H1 (cell line): ENCODE results near the gene DOCK9. TPM values are rescaled to one million over a fixed set of nuclear protein-coding genes. Genes with fewer than 3 reads are reported as not detected.

Experiments used
- CTCF ChIA-PET: fragments of 300-600 bp; sonication (Branson Sonifier 250); formaldehyde crosslinking; loops from one replicate; lab custom pipeline; 2021; ENCODE audit not compliant: partially characterized antibody; lab: Charles Lee
- POLR2A ChIA-PET: fragments of 300-600 bp; sonication (Branson Sonifier 250); formaldehyde crosslinking; loops from one replicate; lab custom pipeline; 2021; ENCODE audit warnings: inconsistent platforms; ENCODE audit not compliant: partially characterized antibody; lab: Charles Lee
- DNase-seq, 2 experiments: peaks; one replicate each; pipeline versions ENCODE4 v3.0.0 to v3.0.0-alpha.2; 2010 to 2022; ENCODE audit warnings: low spot score in 2 of 2, low read depth in 1 of 2, mixed read lengths in 1 of 2
- FAIRE-seq: peaks from 2 replicates; lab custom pipeline; 2011; peaks lifted over from hg19 to GRCh38; lab: Jason Lieb, UNC
- H2AFZ ChIP-seq: 2 replicates; pipeline ENCODE4 v1.8.1; 2012; ENCODE audit warnings: low read length, inconsistent platforms
- H2AK5ac ChIP-seq: 2 replicates; pipeline ENCODE4 v1.6.1; 2013; ENCODE audit warnings: low read depth, low read length
- H2BK120ac ChIP-seq: replicated peaks from 2 replicates; pipeline ENCODE3; 2013; ENCODE audit warnings: low read depth, low read length, inconsistent platforms
- H2BK12ac ChIP-seq: 2 replicates; pipeline ENCODE4 v1.6.1; 2013; ENCODE audit warnings: low read depth, low read length
- H2BK15ac ChIP-seq: 2 replicates; pipeline ENCODE4 v1.6.1; 2013; ENCODE audit warnings: low read length
- H2BK20ac ChIP-seq: 2 replicates; pipeline ENCODE4 v1.6.1; 2013; ENCODE audit warnings: low read length
- H2BK5ac ChIP-seq: 2 replicates; pipeline ENCODE4 v1.6.1; 2013; ENCODE audit warnings: low read depth, low read length
- H3K14ac ChIP-seq: 2 replicates; pipeline ENCODE4 v1.6.1; 2013; ENCODE audit warnings: inconsistent platforms; ENCODE audit not compliant: insufficient read length
- H3K18ac ChIP-seq: 2 replicates; pipeline ENCODE4 v1.6.1; 2013; ENCODE audit warnings: low read length; ENCODE audit errors: extremely low read depth
- H3K23ac ChIP-seq: 2 replicates; pipeline ENCODE4 v1.6.1; 2013; ENCODE audit warnings: inconsistent platforms; ENCODE audit not compliant: insufficient read length
- H3K23me2 ChIP-seq: 2 replicates; pipeline ENCODE4 v1.6.1; 2013; ENCODE audit warnings: low read depth, low read length
- H3K27ac ChIP-seq: 2 replicates; pipeline ENCODE4 v1.6.1; 2011; ENCODE audit warnings: low read depth, low read length, inconsistent platforms
- H3K27me3 ChIP-seq, 4 experiments: replicated peaks in 1 of 4; 1 replicate in 1 of 4; 2 replicates in 3 of 4; pipeline versions ENCODE4 v1.6.1 to v1.8.1; 2011 to 2013; ENCODE audit warnings: low read length in 3 of 4, mild to moderate bottlenecking in 3 of 4, inconsistent platforms in 2 of 4, mixed read lengths in 2 of 4, moderate library complexity in 1 of 4; ENCODE audit not compliant: control insufficient read depth in 3 of 4, insufficient read depth in 3 of 4; ENCODE audit errors: extremely low read depth in 1 of 4
- H3K36me3 ChIP-seq, 4 experiments: 2 replicates each; pipeline versions ENCODE4 v1.6.1 to v1.8.1; 2011 to 2013; ENCODE audit warnings: mild to moderate bottlenecking in 4 of 4, low read length in 3 of 4, moderate library complexity in 2 of 4, control low read depth in 1 of 4, inconsistent platforms in 1 of 4; ENCODE audit not compliant: insufficient read depth in 4 of 4, control insufficient read depth in 2 of 4
- H3K4ac ChIP-seq: replicated peaks from 2 replicates; pipeline ENCODE3; 2013; ENCODE audit warnings: low read length, low read depth, mixed read lengths, inconsistent platforms; ENCODE audit not compliant: insufficient read length
- H3K4me1 ChIP-seq, 4 experiments: replicated peaks in 1 of 4; 1 replicate in 1 of 4; 2 replicates in 3 of 4; pipeline versions ENCODE4 v1.6.1 to v1.8.1; 2011 to 2013; ENCODE audit warnings: low read length in 3 of 4, inconsistent platforms in 2 of 4, mixed read lengths in 1 of 4; ENCODE audit not compliant: insufficient read depth in 4 of 4, control insufficient read depth in 3 of 4
- H3K4me2 ChIP-seq, 2 experiments: 2 replicates each; pipeline versions ENCODE4 v1.6.1 to v1.8.1; 2011 to 2013; ENCODE audit warnings: low read depth in 2 of 2, low read length in 2 of 2, control low read depth in 1 of 2, inconsistent platforms in 1 of 2, mild to moderate bottlenecking in 1 of 2; ENCODE audit not compliant: insufficient read depth in 1 of 2
- H3K4me3 ChIP-seq, 4 experiments: fragments of 200-600, 300-600 bp in 1 of 4; sonication (generic), shearing (Covaris generic), sonication (Bioruptor Twin) in 1 of 4; 2 replicates each; pipeline versions ENCODE4 v1.5.1 to v1.8.1; 2011 to 2016; ENCODE audit warnings: low read length in 4 of 4, low read depth in 3 of 4, control low read depth in 2 of 4, inconsistent platforms in 2 of 4, mild to moderate bottlenecking in 2 of 4, mixed read lengths in 1 of 4, moderate library complexity in 1 of 4; ENCODE audit not compliant: insufficient read depth in 2 of 4; ENCODE audit errors: extremely low read depth in 1 of 4
- H3K56ac ChIP-seq: replicated peaks from 2 replicates; pipeline ENCODE3; 2013; ENCODE audit warnings: low read depth, mild to moderate bottlenecking, mixed read lengths, low read length, inconsistent platforms; ENCODE audit not compliant: insufficient read length
- H3K79me1 ChIP-seq: 2 replicates; pipeline ENCODE4 v1.6.1; 2013; ENCODE audit warnings: low read depth, low read length, control low read depth
- H3K79me2 ChIP-seq, 2 experiments: 2 replicates each; pipeline versions ENCODE4 v1.6.1 to v1.8.1; 2012 to 2013; ENCODE audit warnings: low read length in 2 of 2, mild to moderate bottlenecking in 2 of 2, inconsistent platforms in 1 of 2; ENCODE audit not compliant: insufficient read depth in 2 of 2, control insufficient read depth in 1 of 2
- H3K9ac ChIP-seq, 4 experiments: replicated peaks in 1 of 4; 1 replicate in 1 of 4; 2 replicates in 3 of 4; pipeline versions ENCODE4 v1.6.1 to v1.8.1; 2011 to 2013; ENCODE audit warnings: low read depth in 3 of 4, low read length in 3 of 4, control low read depth in 2 of 4, mild to moderate bottlenecking in 2 of 4, moderate library complexity in 2 of 4, inconsistent platforms in 1 of 4; ENCODE audit errors: extremely low read depth in 1 of 4
- H3K9me3 ChIP-seq, 2 experiments: 2 replicates each; pipeline versions ENCODE4 v1.6.1 to v1.8.1; 2012 to 2013; ENCODE audit warnings: mild to moderate bottlenecking in 2 of 2, moderate library complexity in 2 of 2, control low read depth in 1 of 2, inconsistent platforms in 1 of 2, low read depth in 1 of 2, low read length in 1 of 2, mixed read lengths in 1 of 2; ENCODE audit not compliant: insufficient read depth in 2 of 2
- H4K20me1 ChIP-seq, 2 experiments: replicated peaks in 1 of 2; 2 replicates each; pipeline versions ENCODE3 to v1.8.1; 2011 to 2013; ENCODE audit warnings: inconsistent platforms in 2 of 2, low read length in 2 of 2, mild to moderate bottlenecking in 1 of 2; ENCODE audit not compliant: insufficient read depth in 2 of 2, control insufficient read depth in 1 of 2
- H4K5ac ChIP-seq: 2 replicates; pipeline ENCODE4 v1.6.1; 2013; ENCODE audit warnings: low read length, low read depth, mixed read lengths, inconsistent platforms; ENCODE audit not compliant: insufficient read length
- H4K8ac ChIP-seq: 2 replicates; pipeline ENCODE4 v1.8.0; 2013; ENCODE audit warnings: mild to moderate bottlenecking, moderate library complexity, low read length, inconsistent platforms; ENCODE audit not compliant: insufficient read depth; ENCODE audit errors: extremely low read depth
- H4K91ac ChIP-seq: replicated peaks from 2 replicates; pipeline ENCODE3; 2013; ENCODE audit warnings: low read length, mixed read lengths, inconsistent platforms; ENCODE audit not compliant: insufficient read length
- ASH2L ChIP-seq: fragments of 200-600, 300-600 bp; sonication (generic); IDR thresholded peaks from one replicate; pipeline ENCODE4 v1.7.1; 2017; ENCODE audit warnings: low read length
- BCL11A ChIP-seq, 2 experiments: IDR thresholded peaks; one replicate each; pipeline ENCODE4 v1.6.1; 2011; ENCODE audit warnings: low read depth in 2 of 2, low read length in 2 of 2, mild to moderate bottlenecking in 2 of 2
- CHD2 ChIP-seq: IDR thresholded peaks from 2 replicates; pipeline ENCODE4 v1.6.1; 2012; ENCODE audit warnings: low read length, improper control_type of control experiment
- CTBP2 ChIP-seq: IDR thresholded peaks from 2 replicates; pipeline ENCODE4 v1.7.0; 2011; ENCODE audit warnings: borderline replicate concordance, mild to moderate bottlenecking, moderate library complexity, mixed read lengths, low read length; ENCODE audit not compliant: insufficient read depth, insufficient read length
- KDM1A ChIP-seq: fragments of 200-600, 300-600 bp; sonication (generic); IDR thresholded peaks from 2 replicates; pipeline ENCODE4 v1.7.1; 2016; ENCODE audit warnings: mild to moderate bottlenecking, low read length, borderline replicate concordance
- KDM5A ChIP-seq: fragments of 200-600 bp; IDR thresholded peaks from 2 replicates; pipeline ENCODE4 v1.7.1; 2012; ENCODE audit warnings: mild to moderate bottlenecking, low read length, inconsistent platforms, mixed read lengths
- NANOG ChIP-seq: IDR thresholded peaks from 2 replicates; pipeline ENCODE4 v1.6.1; 2011; ENCODE audit warnings: low read length, low read depth, mild to moderate bottlenecking, inconsistent platforms; ENCODE audit not compliant: insufficient read depth, poor library complexity, severe bottlenecking
- POLR2AphosphoS5 ChIP-seq: IDR thresholded peaks from 2 replicates; pipeline ENCODE4 v1.6.1; 2011; ENCODE audit warnings: low read depth, low read length
- SAP30 ChIP-seq: fragments of 300-600 bp; sonication (generic); IDR thresholded peaks from 2 replicates; pipeline ENCODE4 v1.7.1; 2012; ENCODE audit warnings: low read length, moderate library complexity, mild to moderate bottlenecking, inconsistent platforms; ENCODE audit not compliant: insufficient read depth, insufficient replicate concordance
- SRF ChIP-seq: IDR thresholded peaks from 2 replicates; pipeline ENCODE4 v1.6.1; 2011; ENCODE audit warnings: mild to moderate bottlenecking, low read depth, low read length, moderate library complexity
- SUZ12 ChIP-seq: fragments of 200-600 bp; sonication (generic); IDR thresholded peaks from 2 replicates; pipeline ENCODE4 v1.6.1; 2012; ENCODE audit warnings: mild to moderate bottlenecking, inconsistent platforms, low read length, moderate library complexity, mixed read lengths
- TBP ChIP-seq: IDR thresholded peaks from 2 replicates; pipeline ENCODE4 v1.6.1; 2011; ENCODE audit warnings: low read depth, low read length, improper control_type of control experiment
- ZNF274 ChIP-seq: IDR thresholded peaks from 2 replicates; pipeline ENCODE4 v1.7.0; 2012; ENCODE audit warnings: low read length, borderline replicate concordance; ENCODE audit errors: extremely low read depth
- WGBS, 2 experiments: shearing (Covaris generic) in 1 of 2; methylation state at CpG; one replicate each; pipeline versions ENCODE4 v1.1.6 to v1.1.7; 2013 to 2015; ENCODE audit warnings: low lambda C conversion rate in 2 of 2, mixed read lengths in 2 of 2, inconsistent platforms in 1 of 2, low coverage in 1 of 2, missing lambda C conversion rate in 1 of 2; ENCODE audit not compliant: insufficient replicate concordance in 2 of 2, insufficient coverage in 1 of 2, insufficient read length in 1 of 2; ENCODE audit errors: extremely low coverage in 1 of 2, missing lambda C conversion rate in 1 of 2; 5-methylcytosine and 5-hydroxymethylcytosine counted together
- polyA plus RNA-seq, 7 experiments: library from polyadenylated mRNA; depleted of rRNA in 3 of 7; stranded (reverse) in 5 of 7; unstranded in 2 of 7; fragments of >200 nt in 5 of 7; fragments of 200-250 nt in 2 of 7; gene quantifications; 1 replicate in 5 of 7; 2 replicates in 1 of 7; 4 replicates in 1 of 7; pipeline versions ENCODE4 v1.2.1 to v1.2.3, GENCODE V29; 2011 to 2013; ENCODE audit warnings: missing spikeins in 2 of 7, mixed read lengths in 2 of 7
- total RNA-seq: library from RNA; stranded (reverse); fragmentation: NEBNext Ultra II Directional; extraction: Animal tissue kit (Norgen Biotek cat#: 25700); gene quantifications from 2 replicates; pipeline ENCODE4 v1.2.1, GENCODE V29; 2021
- TF ChIP-seq, protein P1 (sequence below): IDR thresholded peaks from 2 replicates; pipeline ENCODE4 v1.6.1; 2011; ENCODE audit warnings: low read length, improper control_type of control experiment

DOCK9 gene
- total and polyA plus RNA-seq, 2 of the 8 experiments (the other 6 are each of a cell fraction or from before 2014, with no cell fraction given), result 21.6 to 31.5 TPM

DNA sequence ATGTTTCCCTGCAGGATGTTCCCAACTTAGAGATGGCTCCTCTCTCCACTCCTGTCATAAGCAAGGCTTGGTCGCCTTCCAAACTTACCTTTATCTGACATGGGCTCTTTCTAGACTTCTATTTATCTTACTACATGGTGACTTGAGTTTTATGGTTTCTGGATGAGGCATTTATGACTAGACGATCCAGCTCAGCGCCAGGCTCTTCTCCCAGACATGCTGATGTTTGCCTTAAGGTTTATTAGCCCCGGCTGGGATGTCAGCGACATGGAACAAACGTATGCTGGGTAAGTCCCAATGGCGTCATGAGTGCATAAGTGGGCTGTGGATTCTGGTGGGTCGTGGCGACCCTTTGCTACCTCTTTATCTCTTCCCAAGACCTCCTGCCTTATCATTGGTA, 185.5 kb downstream of the DOCK9 start:
- no peak overlapping the region for H3K4me2 ChIP-seq
- no peak overlapping the region for H2BK120ac ChIP-seq
- no peaks in the 10 kb centered on the region for H3K79me2 ChIP-seq
- 79% methylated on average over 9 of the region's 9 CpGs; no CpG with 5 or more reads in 1 of the 2 experiments for WGBS, 2 experiments
- no peaks in the 10 kb centered on the region for H3K4me1 ChIP-seq
- no peak overlapping the region for H2BK15ac ChIP-seq
- no peak overlapping the region for H3K14ac ChIP-seq
- H3K27me3 ChIP-seq, result no peaks in the 10 kb centered on the region
- no peak overlapping the region for H3K23ac ChIP-seq
- no peak overlapping the region for H4K5ac ChIP-seq
- H3K4me3 ChIP-seq, result no peak overlapping the region
- no peaks in the 10 kb centered on the region; a peak in 2 of 8 replicates for H3K36me3 ChIP-seq
- peaks cover 2% of the 10 kb centered on the region; the same call in 1 of the 2 replicates for H3K79me1 ChIP-seq
- H3K4ac ChIP-seq, result no peak overlapping the region
- H2BK5ac ChIP-seq, result no peak overlapping the region
- no peak overlapping the region for H3K18ac ChIP-seq
- no peaks in the 10 kb centered on the region for H4K20me1 ChIP-seq
- no peak overlapping the region for H2AFZ ChIP-seq
- no peaks in the 10 kb centered on the region for H3K23me2 ChIP-seq
- H4K91ac ChIP-seq, result no peak overlapping the region
- no peak overlapping the region for H3K56ac ChIP-seq
- H4K8ac ChIP-seq, result no peak overlapping the region
- H2AK5ac ChIP-seq, result no peak overlapping the region
- DNase-seq (peak in 1 of 2 experiments; percentile 23), FAIRE-seq (no peak)
- H3K9ac ChIP-seq, result no peak overlapping the region
- ChIA-PET CTCF (no interaction called here), POLR2A (no interaction called here)
- no peak overlapping the region for H3K27ac ChIP-seq
- no peak overlapping the region for H2BK12ac ChIP-seq
- no peaks in the 10 kb centered on the region for H3K9me3 ChIP-seq
- no peak overlapping the region for H2BK20ac ChIP-seq
- TF ChIP-seq TBP, result no peak
- no peak for TF ChIP-seq BCL11A (IDR thresholded peaks at IDR 0.05; ENCODE audit: low read depth in 2 of 2, low read length in 2 of 2)
- no peak for TF ChIP-seq POLR2AphosphoS5
- no peak for TF ChIP-seq SUZ12
- TF ChIP-seq, protein P1, sequence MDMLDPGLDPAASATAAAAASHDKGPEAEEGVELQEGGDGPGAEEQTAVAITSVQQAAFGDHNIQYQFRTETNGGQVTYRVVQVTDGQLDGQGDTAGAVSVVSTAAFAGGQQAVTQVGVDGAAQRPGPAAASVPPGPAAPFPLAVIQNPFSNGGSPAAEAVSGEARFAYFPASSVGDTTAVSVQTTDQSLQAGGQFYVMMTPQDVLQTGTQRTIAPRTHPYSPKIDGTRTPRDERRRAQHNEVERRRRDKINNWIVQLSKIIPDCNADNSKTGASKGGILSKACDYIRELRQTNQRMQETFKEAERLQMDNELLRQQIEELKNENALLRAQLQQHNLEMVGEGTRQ, result no peak
- TF ChIP-seq ASH2L, result no peak
- TF ChIP-seq SAP30, result no peak
- TF ChIP-seq KDM5A, result no peak
- no peak for TF ChIP-seq NANOG
- no peak for TF ChIP-seq SRF
- TF ChIP-seq CHD2, result no peak
- TF ChIP-seq KDM1A, result no peak
- no peak for TF ChIP-seq CTBP2
- no peak for TF ChIP-seq ZNF274
